ENCODE results near the gene GPR153. TPM values are rescaled to one million over a fixed set of nuclear protein-coding genes. Genes with fewer than 3 reads are reported as not detected.

GPR153 gene
- total and polyA plus RNA-seq, 2 of the 8 experiments (the other 6 are each of a cell fraction or from before 2014, with no cell fraction given) = 5.7 to 8.1 TPM

DNA sequence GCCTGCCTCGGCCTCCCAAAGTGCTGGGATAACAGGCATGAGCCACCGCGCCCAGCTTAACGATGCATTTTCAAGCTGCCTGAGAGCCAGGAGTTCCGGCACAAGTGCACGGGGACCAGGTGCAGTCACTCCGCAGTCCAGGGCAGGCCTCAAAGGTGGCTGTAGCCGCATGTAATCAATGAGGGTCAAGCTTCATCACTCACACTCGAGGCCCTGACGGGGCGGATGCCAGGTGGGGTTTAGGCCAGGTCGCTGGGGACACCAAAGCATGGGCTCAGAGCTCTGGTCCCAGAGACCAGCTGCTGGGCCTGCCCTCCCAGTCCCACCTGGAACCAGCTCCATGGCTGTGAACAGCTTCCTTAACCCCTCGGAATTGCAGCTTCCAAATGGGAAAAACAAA is 26.1 kb upstream of the GPR153 start:
- Histone ChIP-seq H3K14ac (ENCODE audit: insufficient read length) (no peak overlapping the region), H3K56ac (replicated peaks; ENCODE audit: insufficient read length, low read depth, low read length) (no peak overlapping the region), H2BK20ac (ENCODE audit: low read length) (no peak overlapping the region), H3K4me1 (replicated peaks in 1 of 4; ENCODE audit: control insufficient read depth in 3 of 4, insufficient read depth in 4 of 4, low read length in 3 of 4) (no peaks in the 10 kb centered on the region), H4K8ac (ENCODE audit: extremely low read depth, insufficient read depth, low read length) (no peak overlapping the region), H3K36me3 (ENCODE audit: control insufficient read depth in 2 of 4, insufficient read depth in 4 of 4, low read length in 3 of 4) (no peaks in the 10 kb centered on the region; a peak in 2 of 8 replicates), H2BK15ac (ENCODE audit: low read length) (no peak overlapping the region), H3K9ac (replicated peaks in 1 of 4; ENCODE audit: extremely low read depth in 1 of 4, low read depth in 3 of 4, low read length in 3 of 4) (no peak overlapping the region), H3K23me2 (ENCODE audit: low read depth, low read length) (no peaks in the 10 kb centered on the region), H2BK5ac (ENCODE audit: low read depth, low read length) (no peak overlapping the region), H3K4me3 (ENCODE audit: extremely low read depth in 1 of 4, insufficient read depth in 2 of 4, low read depth in 3 of 4, low read length in 4 of 4) (no peak overlapping the region), H3K27ac (ENCODE audit: low read depth, low read length) (no peak overlapping the region), H2BK12ac (ENCODE audit: low read depth, low read length) (no peak overlapping the region), H4K5ac (ENCODE audit: insufficient read length, low read depth, low read length) (no peak overlapping the region), H3K79me2 (ENCODE audit: control insufficient read depth in 1 of 2, insufficient read depth in 2 of 2, low read length in 2 of 2) (no peaks in the 10 kb centered on the region), H3K23ac (ENCODE audit: insufficient read length) (no peak overlapping the region), H4K20me1 (replicated peaks in 1 of 2; ENCODE audit: control insufficient read depth in 1 of 2, insufficient read depth in 2 of 2, low read length in 2 of 2) (peaks cover 5 to 8% of the 10 kb centered on the region in 2 experiments), H2AK5ac (ENCODE audit: low read depth, low read length) (no peak overlapping the region), H3K18ac (ENCODE audit: extremely low read depth, low read length) (no peak overlapping the region), H4K91ac (replicated peaks; ENCODE audit: insufficient read length, low read length) (no peak overlapping the region), H2AFZ (ENCODE audit: low read length) (no peak overlapping the region), H3K4me2 (ENCODE audit: insufficient read depth in 1 of 2, low read depth in 2 of 2, low read length in 2 of 2) (no peak overlapping the region), H3K4ac (replicated peaks; ENCODE audit: insufficient read length, low read depth, low read length) (no peak overlapping the region), H2BK120ac (replicated peaks; ENCODE audit: low read depth, low read length) (no peak overlapping the region), H3K79me1 (ENCODE audit: low read depth, low read length) (no peaks in the 10 kb centered on the region), H3K27me3 (replicated peaks in 1 of 4; ENCODE audit: control insufficient read depth in 3 of 4, extremely low read depth in 1 of 4, insufficient read depth in 3 of 4, low read length in 3 of 4) (no peaks in the 10 kb centered on the region), H3K9me3 (ENCODE audit: insufficient read depth in 2 of 2, low read depth in 1 of 2, low read length in 1 of 2) (no peaks in the 10 kb centered on the region)
- ChIA-PET CTCF (ENCODE audit: partially characterized antibody) (interaction anchor here (1.0 to 1.8 kb wide), 8 partner anchors 11 to 81 kb away, joined by 3 to 8 read pairs (median 3); partner anchors contain the start of gene RNF207), POLR2A (ENCODE audit: partially characterized antibody) (interaction anchor here (0.9 kb wide), 1 partner anchor 10 kb away, joined by 3 read pairs; no protein-coding TSS in a partner anchor)
- TF ChIP-seq GABPA (IDR thresholded peaks at IDR 0.05; ENCODE audit: borderline replicate concordance, insufficient read depth, low read length) (no peak), HDAC2 (IDR thresholded peaks at IDR 0.05; ENCODE audit: borderline replicate concordance in 1 of 2, low read depth in 2 of 2, low read length in 2 of 2) (no peak), SAP30 (IDR thresholded peaks at IDR 0.05; ENCODE audit: insufficient read depth, insufficient replicate concordance, low read length) (no peak), RNF2 (IDR thresholded peaks at IDR 0.05; ENCODE audit: borderline replicate concordance, low read depth, low read length, missing control alignments, poor library complexity, severe bottlenecking) (no peak), TCF12 (IDR thresholded peaks at IDR 0.05; ENCODE audit: low read depth, low read length) (no peak), NANOG (IDR thresholded peaks at IDR 0.05; ENCODE audit: insufficient read depth, low read depth, low read length, poor library complexity, severe bottlenecking) (no peak)
- 95% methylated on average over 13 of the region's 13 CpGs; no CpG with 5 or more reads in 1 of the 2 experiments for WGBS, 2 experiments (ENCODE audit: extremely low coverage in 1 of 2, insufficient coverage in 1 of 2, insufficient read length in 1 of 2, insufficient replicate concordance in 2 of 2, low coverage in 1 of 2, low lambda C conversion rate in 2 of 2, missing lambda C conversion rate in 1 of 2)
- DNase-seq (ENCODE audit: low read depth in 1 of 2, low spot score in 2 of 2) (no peak), FAIRE-seq (no peak)

All from H1 (cell line).